CMK (cell line): ENCODE measurements around the gene GBGT1.
"Not testable (repeated sequence)": the region's sequence is repeated elsewhere in the genome, so short reads cannot be mapped to it uniquely, and the experiment has no call there.

Experiments used
- DNase-seq: peaks from one replicate; pipeline ENCODE4 v3.0.0-alpha.2; 2010; ENCODE audit warnings: low read depth

Gene GBGT1

DNA sequence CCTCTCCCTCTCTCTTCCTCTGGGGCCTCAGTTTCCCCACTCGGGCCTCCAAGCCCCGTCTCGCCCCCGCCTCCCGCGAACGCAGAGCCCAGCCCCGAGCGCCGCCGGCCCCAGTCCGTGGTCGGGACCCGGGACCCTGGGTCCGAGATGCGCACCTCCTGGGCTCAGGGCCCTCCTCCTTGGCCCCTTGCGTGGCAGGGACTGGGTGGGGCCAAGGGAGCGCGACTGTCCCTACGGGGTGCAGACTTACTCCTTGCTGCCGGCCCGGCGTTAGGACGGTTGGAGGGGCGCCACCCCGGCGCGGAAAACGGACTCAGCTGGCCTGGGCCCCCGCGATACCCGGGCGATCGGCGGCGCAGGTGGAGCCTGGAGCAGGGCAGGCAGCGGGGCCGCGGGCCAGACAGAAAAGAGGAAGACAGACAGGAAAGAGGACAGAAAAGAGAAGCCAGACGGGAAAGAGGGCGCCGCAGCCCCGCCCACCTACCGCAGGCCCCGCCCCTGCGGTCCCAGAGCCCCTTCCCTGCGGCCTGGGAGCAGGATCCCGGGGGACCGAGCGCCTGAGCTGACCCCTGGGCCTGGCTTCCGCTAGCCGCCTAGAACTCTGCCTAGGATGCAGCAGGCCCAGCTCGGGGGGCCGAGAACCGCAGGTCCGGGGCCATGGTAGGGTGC is at the start of gene GBGT1:
Gene GBGT1 (minus strand): TSS at position 411 of the 669 bp plus-strand sequence. CDS start 1,502 bp downstream, outside the sequence.
- no peak for DNase-seq

DNA sequence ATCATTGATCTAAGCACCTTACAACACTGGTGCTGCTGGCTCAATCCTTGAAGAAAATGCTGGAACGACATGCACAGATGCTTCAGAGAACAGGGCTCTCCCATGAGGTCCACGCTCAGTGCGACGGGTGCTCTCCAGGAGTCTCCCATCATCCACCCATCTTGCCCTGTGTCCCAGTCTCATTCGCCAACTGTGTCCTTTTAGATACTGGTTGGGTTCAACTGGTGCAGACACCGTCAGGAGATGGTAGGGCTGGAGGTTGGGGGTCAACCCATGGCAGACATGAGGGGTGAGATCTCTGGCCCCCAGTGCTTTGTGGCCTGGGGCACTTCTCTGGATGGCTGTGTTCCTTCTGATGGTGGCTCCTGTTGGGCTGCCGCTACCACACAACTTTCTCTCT is 46.9 kb upstream of the GBGT1 start:
- DNase-seq, result no peak

DNA sequence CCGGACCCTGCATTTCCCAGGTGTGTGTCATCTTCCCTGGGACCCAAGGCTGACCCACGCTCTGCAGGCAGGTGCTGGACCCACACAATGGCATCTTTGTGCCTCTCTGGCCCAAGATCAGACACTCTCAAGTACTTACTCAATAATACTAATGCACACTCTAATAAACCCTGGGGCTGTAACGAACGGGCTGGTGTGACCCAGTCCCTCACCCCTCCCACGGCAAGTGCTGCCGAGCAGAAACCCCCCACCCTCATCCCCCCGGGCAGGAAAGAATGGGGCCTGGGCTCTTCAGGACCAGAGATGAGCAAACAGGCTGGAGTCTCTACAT is 46.5 kb upstream of the GBGT1 start:
- no peak for DNase-seq

DNA sequence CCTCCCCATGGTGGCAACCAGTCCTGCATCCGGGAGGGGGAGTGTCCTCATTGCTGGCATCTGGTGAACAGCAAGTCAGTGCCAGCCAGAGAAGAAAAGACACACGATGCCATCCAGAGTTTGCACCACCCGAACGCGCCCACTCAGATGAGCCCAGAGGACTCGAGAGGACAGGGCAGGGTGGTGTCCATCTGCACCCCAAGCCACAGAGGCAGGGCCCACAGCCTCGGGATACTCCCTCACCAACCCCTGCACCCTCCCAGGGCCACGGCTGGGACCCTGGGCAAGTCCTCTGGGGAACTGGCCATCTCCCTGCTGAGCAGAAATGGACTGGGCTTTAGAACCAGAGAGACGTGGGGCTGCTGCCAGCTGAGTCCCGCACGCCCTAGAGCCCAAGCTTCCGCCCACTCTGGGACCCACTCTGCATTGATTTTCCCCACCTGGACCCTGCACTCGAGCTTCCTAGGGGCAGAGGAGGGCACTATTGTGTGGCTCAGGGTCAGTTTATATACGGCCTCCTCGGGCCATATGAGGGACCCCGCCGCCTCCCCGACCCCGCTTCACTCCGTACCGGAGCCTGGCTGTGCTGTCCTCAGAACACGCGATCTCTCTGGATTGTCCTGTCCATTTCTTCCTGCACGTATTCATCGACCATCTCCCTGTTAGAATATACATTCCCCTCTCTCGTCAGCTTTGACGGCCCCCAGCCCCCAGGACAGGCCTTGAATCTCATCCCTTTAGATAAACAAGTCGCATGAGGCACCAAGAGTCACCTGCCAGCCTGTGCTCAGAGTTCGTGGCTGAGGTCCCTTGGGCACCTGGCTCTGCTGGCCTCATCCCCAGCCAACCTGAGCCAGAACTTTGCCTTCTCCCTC is 45.9 kb upstream of the GBGT1 start:
- DNase-seq, result not testable (repeated sequence)

DNA sequence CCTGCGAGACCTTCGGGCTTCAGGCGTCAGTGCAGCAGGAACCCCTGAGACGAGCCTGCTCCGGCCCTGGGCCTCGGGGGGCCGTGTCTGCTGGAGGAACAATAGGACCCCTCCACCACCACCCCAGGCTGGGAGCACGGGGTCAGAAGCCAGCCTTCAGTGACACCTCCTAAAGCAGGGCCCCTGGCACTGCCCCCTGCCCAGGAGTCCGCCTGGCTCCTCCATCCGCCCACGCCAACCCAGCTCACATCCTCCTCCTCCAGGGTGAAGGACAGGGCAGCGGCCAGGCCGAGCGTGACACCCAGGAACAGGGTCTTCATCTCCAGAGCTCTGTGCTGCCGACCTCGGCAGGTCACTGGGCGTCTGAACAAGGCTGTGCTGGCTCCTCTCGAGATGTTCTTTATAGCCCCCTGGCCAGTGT is 45.2 kb upstream of the GBGT1 start, which contains the start of gene OBP2B:
Gene OBP2B (minus strand): TSS at position 371 of the 421 bp plus-strand sequence. CDS start 51 bp downstream, at position 320.
- DNase-seq, result not testable (repeated sequence)

DNA sequence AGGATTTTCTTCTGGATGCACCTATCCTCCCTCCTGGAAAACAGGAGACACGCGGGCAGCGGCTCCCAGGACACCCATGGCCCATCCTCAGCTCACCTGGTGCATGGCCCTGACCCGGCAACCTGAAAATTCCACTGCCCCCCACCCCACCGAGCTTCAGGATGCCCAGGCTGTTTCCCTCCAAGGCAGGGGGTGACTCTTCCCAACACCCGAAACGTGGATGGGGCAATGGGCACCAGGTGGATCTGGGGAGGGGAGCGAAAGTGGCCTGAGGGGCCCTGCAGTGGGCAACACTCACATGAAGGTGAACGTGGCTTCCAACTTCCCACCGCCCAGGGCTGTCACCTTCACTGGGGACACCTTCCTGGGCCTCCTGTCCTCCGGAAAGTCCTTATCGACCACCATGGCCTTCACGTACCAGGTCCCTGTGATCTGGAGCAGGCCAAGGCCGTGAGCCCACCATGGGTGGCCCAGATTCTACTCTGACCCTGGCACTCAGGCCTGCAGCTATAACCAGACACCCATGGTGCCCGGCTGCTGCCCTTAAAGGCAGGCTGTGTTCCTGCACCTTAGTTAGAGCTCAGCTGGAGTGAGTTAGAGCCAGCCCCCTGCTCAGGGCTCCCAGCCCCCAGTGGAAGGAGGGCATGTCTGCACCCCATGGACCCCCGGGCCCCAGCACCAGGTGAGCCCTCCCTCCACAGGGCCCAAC is 44.6 kb upstream of the GBGT1 start:
- not testable (repeated sequence) for DNase-seq

DNA sequence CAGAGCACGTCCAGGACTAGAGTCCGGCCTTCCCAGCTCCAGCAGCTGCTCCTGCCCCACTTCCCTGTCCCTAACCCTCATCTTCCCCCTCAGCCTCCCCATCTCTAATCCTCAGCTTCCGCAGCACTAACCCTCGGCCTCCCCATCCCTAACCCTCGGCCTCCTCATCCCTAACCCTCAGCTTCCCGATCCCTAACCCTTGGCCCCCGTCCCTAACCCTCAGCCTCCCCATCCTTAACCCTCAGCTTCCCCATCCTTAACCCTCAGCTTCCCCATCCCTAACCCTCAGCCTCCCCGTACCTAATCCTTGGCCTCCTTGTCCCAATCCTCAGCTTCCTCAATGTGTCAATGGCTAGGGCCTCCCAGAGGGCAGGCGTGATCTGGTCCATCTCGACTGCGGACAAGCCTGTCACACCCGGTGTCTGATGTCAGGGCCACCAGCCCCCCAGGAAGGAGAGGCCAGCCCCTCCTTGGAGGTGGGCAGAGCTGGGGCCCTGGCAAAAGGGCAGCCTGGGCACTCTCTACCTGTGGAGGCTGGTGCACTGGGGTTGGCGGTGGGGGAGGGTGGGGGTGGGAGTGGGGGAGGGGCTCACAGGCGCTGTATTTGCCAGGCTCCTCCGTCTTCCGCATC is 43.9 kb upstream of the GBGT1 start:
- no peak for DNase-seq

DNA sequence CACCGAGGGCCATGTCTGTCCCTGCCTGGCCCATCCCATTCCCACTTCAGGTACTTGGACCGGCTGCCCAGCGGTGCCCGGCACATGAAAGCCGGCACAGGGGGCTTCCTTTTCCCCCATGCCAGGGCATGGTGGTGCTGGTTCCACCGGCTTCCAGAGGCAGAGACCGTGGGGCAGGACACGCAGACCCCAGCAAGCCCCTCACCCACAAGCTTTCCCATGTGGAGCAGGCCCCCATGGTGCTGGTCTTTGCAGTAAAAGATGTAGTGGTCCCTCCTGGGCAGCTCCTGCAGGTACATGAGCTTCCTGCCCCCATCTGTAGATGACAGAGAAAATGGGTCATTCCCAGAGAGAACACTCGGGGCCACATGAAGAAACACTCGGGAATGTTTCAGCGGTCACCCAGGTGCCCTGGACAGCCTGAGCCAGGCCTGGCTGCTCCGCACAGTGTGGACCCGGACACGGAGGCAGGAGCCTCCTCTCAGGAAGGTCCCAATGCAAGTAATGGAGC is 43.4 kb upstream of the GBGT1 start:
- no peak for DNase-seq

DNA sequence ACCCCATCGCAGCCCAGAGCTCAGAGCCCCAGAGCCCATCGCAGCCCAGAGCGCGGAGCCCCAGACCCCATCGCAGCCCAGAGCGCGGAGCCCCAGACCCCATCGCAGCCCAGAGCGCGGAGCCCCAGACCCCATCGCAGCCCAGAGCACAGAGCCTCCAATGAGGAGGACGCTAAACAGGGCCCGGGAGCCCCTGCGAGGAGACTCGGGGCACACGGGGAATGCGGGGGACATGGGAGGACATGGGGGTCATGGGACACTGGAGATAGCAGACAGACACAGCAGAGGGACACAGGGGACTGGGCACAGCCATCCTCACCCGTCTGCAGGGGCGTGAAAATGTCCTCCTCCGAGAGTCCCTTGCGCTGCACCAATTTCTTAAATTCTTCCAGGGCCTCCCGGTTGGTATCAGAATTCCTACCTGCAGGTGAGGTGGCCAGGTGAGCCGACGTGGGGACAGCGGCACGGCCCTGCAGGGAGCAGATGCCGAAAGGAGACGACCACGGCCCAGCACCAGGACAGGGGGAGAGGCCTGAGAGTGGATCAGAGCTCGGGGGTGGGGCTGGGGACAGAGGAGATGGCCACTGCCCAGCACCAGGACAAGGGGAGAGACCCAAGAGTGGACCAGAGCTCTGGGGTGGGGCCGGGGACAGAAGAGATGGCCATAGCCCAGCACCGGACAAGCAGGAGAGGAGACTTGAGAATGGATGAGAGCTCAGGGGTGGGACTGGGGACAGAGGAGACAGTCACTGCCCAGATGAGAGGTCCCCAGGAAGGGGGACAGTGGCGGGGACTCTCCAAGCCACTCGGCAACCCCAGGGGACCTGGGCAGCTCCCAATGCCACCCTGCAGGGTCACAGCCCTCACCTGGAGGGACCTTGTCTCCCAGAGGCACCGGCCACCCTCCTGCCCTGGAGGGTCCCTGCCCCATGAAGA is 42.5 kb upstream of the GBGT1 start:
- DNase-seq, result no peak

DNA sequence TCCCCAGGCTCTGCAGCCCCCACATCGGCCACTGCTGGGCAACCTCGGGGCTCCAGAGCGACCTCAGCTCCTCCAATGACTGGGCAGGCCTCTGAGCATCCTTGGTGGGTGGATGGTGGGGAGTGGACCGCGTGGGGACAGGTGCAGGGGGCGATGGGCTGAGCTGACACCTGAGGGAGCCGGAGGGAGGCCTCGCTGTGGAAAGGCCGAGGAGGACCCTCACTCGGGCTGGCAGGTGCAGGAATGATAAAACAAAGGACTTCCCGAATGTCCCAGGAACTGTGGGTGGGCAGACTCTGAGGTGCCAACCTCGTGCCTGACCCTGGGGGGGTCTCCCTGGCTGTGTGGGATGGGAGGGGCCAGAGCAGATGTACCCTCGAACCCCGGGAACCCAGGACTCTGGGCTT is 41.8 kb upstream of the GBGT1 start:
- DNase-seq, result not testable (repeated sequence)

DNA sequence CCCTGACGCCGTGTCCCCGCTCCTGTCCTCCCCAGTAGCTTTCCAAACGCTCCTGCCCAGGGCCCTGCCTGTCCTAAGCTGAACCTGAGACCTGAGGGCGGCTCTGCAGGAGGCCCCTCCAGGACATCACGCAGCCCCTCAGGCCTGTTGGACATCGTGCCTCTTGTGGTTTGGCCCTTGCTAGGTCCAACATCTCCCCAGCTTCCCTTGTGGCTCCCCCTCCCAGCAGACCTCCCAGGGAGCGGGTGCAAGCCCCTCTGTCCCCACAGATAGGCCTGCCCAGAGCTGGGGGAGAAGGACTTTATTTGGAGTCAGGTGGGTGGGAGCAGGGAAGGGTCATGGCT is 41.3 kb upstream of the GBGT1 start:
- no peak for DNase-seq

DNA sequence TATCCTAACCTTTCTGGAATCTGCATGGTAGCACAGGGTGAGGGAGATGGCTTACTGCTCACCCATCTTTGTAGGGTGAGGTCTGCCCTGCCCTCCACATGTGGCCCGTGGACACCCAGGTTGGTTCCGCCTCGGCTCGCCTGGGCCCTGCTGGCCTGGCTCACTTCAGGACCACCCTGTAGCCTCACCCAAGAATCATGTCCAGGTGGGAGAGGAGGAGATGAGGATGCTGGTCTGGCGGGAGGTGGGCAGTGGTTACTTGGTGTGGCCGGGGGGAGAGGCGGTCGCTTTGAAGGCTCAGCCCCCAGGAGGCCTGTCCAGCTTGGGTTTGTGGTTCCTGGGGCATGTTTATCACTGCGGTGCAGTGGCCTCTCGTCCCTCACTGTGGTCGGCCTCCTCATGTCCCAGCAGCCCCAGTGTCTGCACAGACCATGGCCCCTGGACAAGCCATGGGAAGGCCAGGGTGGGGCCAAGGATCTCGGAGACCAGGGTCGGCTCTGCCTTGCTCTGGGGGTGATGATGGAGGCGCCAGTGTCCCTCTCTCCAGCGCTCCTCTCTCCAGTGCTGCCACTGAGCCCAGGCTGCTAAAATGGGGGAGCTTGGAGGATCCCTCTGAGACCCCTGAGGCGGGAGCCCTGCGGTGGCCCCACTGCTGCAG is 40.8 kb upstream of the GBGT1 start:
- DNase-seq, result no peak

DNA sequence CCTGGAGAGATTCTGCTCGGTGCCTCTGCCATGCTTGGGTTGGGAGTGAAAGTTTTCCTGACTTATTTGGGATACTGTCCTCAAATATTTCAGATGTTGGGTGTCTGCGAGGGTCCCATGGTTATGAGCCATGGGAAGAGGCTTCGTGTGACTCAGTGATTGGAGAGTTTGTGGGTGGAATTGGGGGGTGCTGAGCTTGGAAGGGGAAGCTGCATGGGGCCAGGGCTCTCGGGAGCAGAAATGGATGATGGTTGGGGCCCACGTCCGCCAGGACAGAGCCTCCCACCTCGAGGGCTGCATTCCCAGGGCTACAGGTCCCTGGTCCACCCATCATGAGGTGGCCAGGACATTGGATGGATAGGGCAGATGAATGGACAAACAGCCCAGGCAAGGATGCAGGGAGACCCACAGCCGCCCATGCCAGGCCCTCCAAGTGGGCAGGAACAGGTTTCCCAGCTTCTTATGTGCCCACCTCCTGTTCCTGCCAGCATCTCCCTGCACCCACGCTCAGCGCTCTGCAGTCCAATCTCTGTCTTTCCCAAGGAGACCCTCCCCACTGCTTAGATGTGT is 39.9 kb upstream of the GBGT1 start:
- DNase-seq, result no peak

DNA sequence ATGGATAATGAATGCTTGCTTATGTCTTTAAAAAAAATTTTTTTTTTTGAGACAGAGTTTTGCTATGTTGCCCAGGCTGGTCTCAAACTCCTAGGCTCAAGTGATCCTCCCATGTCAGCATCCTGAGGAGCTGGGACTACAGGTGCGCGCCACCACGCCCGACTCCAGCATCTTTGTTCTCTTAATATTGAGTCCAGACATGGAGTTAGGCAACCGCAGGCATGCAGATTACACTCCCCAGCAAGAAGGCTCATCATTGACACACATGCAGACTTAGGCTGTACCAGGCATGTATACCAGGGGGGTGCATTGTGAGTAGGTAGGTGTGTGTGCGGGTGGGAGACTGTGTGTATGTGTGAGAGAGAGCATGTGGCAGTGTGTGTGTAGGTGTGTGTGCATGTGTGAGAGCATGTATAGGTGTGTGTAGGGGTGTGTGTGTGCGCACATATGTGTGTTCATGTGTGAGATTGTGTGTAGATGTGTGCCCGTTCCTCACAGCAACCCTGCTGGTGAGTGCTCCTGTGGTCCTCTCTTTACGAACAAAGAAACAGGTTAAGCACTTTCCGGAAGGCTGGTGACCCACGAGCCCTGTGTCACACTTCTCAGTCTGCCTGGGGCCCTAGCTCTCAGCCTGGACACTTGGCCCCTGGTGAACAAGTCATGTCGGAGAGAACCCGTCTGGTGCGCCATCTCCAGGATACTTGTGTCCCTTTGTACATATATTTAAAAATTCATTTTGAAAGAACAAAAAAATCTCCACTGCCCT is 39.2 kb upstream of the GBGT1 start:
- no peak for DNase-seq

DNA sequence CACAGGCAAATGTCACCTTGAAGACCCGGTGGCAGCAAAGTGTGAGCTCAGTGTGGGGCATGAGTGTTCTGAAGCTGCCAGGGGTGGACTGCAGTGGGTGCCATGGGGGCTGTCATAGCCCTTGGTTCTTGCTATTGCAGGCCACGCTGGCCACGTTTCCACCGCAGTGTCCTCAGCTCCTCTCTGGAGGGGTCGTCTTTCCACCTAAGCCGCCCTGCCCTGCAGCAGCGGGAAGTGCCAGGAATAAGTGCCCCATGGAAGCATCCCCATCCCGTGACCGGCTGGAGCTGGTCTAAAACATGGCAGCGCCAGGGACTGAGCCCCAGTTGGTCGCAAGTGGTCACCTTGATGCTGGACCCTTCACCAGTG is 38.4 kb upstream of the GBGT1 start:
- DNase-seq, result no peak

DNA sequence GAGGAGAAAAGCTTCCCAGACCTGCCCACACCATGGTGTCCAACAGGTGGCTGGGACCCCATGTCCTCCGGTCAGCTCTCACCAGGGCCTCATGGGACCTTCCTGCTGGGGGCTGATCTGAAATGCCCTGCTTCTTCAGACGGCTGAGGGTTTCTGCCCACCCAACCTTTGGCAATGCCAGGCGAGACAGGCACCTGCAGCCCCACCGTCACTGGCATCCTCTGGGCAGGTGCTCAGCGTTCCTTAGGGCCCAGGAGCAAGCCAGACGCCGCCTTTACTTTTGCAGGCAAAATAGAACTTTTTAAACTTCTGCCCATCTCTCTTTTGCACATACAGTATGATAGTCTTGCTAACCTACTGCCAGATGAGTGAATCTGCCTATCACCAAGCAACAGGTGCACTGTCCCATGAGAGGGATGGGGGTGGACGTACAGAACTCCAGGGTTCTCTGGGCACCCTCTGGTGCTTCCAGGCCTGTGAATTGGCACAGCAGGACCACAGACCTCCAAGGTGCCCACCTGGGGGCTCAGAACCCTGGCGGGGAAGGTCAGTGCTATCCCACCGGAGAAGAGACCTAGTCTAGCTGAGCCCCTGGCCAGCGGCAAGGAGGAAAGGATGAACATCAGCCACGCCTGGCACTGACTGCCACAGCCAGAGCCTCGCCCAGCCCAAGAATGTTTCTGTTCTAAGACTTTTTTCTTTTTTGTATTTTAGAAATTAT is 37.9 kb upstream of the GBGT1 start:
- DNase-seq, result no peak

DNA sequence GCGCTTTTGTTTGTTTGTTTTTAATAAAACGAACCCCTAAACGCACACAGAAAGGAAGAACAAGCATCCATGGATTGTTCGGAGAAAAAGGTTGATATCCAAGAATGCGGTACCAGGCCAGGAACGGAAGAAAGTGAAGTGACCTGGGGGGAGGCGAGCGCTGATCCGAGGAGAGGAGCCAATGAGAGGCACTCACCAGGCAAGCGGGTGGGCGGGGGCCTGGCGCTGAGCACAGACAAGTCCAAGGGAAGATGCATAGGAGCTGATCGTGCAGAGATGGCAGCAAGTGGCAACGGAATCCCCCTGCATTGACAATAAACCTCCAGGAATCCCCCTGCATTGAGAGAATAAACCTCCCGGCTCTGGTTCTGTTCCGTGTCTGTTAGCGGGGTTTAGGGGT is 36.9 kb upstream of the GBGT1 start:
- no peak for DNase-seq

DNA sequence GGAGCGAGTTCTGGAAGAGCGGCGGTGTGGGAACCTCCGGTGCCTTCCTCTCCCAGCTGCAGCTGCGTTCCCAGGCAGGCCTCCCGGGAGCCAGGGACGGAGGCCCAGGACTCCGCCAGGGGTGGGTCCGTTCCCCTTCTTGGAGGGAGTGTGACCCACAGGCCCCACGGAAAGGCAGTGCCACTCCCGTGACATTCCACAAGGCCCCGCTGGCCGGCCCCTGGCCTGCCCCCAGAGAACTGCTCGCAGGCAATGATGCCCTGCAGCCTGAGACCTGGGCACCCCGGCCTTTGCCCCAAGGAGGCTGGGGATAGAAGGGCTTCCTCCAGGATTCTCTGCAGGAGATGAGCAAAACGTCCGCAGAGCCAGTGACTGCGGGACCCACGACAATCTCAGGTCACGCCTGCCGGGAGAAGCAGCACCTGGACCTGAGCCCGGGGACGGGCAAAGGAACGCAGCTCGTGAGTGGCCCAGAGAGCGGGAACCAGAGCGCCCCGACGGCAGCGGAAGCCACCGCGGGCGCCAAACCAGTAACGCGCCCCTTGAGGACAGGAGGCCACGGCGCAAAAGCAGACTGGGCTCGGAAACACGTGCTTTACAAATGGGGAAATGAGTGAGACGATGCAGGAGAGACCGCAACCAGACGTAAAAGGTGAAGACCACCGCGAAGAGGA is 36.1 kb upstream of the GBGT1 start:
- no peak for DNase-seq
